ENCODE measurements around the gene ATXN1.
"Not testable (repeated sequence)": the region's sequence is repeated elsewhere in the genome, so short reads cannot be mapped to it uniquely, and the experiment has no call there.

ATXN1 gene

DNA sequence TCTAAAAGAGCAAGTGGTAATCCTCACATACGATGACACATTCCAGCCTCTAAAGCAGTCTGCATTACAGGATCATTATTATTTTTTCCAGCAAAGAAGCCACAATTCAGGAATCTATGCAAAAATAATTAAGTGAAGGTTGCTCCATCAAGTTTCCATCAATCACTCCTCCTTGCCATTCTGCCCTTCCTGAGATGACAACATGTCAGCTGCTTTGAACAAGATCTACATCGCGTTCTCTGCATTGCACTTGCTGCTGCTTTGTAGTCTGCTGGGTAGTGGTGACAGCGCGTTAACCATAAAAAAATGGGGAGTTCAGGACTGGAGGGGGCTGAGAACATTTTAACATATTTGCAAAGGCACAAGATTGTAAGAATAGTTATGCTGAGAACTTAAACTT is 375.2 kb downstream of the ATXN1 start:
- Mint-ChIP-seq H3K4me3 (no peak overlapping the region), H3K4me1 (peaks cover 5% of the 10 kb centered on the region), H3K27me3 (no peaks in the 10 kb centered on the region), H3K27ac (no peak overlapping the region), H3K9me3 (no peaks in the 10 kb centered on the region)
- ATAC-seq (no peak), DNase-seq (no peak)

DNA sequence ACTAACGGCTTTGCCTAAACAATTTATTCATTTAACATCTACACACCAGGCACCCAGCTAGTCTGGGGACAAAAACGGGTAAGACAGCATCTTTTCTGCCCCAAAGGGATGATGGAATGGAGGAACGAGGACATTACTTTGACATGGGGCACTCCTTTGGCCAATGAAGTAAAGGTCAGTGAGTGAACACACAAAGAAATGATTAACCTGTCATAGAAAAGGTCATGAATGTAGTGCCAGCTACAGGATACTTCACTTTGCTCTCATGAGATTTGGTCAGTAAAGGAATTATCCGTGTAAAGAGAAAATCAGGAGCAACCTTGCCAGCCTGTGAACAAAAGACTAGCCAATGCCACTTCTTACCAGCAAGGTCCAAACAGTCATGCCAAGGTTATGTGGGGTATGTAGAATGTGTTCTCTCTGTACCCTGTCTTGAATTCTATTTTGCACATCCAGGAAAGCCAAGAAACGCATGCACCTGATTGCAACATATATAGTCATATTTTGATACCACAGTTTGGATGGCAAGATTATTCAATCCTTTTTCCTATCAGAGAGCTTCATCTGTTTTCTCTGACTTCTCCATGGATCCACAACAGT is 377.6 kb downstream of the ATXN1 start:
- ATAC-seq (no peak), DNase-seq (no peak)
- Mint-ChIP-seq H3K4me3 (no peak overlapping the region), H3K9me3 (no peaks in the 10 kb centered on the region), H3K4me1 (peaks cover 5% of the 10 kb centered on the region), H3K27ac (no peak overlapping the region), H3K27me3 (no peaks in the 10 kb centered on the region)

DNA sequence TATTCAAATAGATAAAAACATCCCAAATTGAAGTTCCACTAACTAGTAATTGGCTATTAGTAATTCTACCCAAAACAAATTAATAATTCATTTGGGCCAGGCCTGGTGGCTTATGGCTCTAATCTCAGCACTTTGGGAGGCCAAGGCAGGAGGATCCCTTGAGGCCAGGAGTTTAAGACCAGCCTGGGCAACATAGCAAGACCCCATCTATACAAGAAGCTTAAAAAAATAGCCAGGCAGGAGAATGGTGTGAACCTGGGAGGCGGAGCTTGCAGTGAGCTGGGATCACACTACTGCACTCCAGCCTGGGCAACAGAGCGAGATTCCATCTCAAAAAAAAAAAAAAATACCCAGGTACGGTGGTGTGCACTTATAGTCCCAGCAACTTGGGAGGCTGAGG is 379.3 kb downstream of the ATXN1 start:
- H3K4me1 Mint-ChIP-seq, H3K27ac Mint-ChIP-seq, ATAC-seq, DNase-seq, H3K4me3 Mint-ChIP-seq, H3K9me3 Mint-ChIP-seq, H3K27me3 Mint-ChIP-seq: not testable (repeated sequence)

DNA sequence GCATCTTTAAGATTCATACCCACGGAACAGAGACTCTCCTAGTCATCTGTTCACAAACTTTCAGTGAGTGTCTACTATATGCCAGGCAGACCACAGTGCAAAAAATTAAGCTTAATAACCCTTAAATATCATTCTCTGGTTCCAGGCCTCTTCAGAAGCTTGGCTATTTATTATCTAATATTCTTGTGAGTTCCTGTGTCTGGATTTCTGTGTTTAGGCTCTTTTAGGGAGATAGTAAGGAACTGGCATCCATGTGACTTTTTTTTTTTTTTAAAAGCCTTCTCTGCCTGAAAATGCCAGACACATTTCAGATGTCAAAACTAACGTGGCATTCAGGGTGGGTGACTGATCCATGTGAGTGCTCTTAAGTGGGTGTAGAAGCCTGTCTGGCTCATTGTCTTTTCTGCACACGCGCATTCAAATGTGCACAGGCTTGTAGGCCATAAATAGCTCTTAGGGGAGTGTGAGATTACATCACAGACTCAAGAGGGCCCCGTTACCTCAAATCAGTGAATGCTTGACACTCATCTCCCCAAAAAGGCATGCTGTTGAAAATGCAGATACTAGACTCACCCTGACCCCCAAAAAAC is 380.9 kb downstream of the ATXN1 start:
- H3K4me3 Mint-ChIP-seq, result no peak overlapping the region
- no peaks in the 10 kb centered on the region for H3K27me3 Mint-ChIP-seq
- ATAC-seq, result no peak
- H3K9me3 Mint-ChIP-seq, result no peaks in the 10 kb centered on the region
- no peak overlapping the region for H3K27ac Mint-ChIP-seq
- DNase-seq, result no peak
- peaks cover 10% of the 10 kb centered on the region for H3K4me1 Mint-ChIP-seq

- H3K4me1 Mint-ChIP-seq, result peaks cover 21% of the 10 kb centered on the region
- H3K9me3 Mint-ChIP-seq, H3K27ac Mint-ChIP-seq, H3K27me3 Mint-ChIP-seq, ATAC-seq, DNase-seq, H3K4me3 Mint-ChIP-seq: not testable (repeated sequence)
These were observed 382.9 kb downstream of the ATXN1 start for GRCh38 chr6:16378360-16378759.

DNA sequence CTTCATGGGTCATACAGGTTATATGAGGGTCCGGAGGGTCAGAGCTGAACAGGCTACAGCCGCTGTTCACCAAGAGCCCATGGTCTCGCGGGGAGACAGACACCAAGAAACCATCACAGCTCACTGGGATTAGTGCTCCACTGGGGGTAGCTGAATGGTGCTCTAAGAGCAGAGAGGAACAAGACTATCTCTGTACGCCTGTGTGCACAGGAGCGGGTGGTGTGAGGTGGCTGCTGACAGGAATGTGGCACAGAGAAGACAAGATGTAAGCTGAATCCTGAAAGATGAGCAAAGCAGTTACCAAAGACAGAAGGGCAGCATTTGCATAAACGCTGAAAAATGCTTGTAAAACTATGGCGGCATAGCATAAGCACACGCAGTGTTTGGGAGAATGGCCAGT is 383.8 kb downstream of the ATXN1 start:
- ATAC-seq (no peak), DNase-seq (no peak)
- no peak overlapping the region for H3K27ac Mint-ChIP-seq
- peaks cover 21% of the 10 kb centered on the region for H3K4me1 Mint-ChIP-seq
- no peak overlapping the region for H3K4me3 Mint-ChIP-seq
- no peaks in the 10 kb centered on the region for H3K27me3 Mint-ChIP-seq
- no peaks in the 10 kb centered on the region for H3K9me3 Mint-ChIP-seq

DNA sequence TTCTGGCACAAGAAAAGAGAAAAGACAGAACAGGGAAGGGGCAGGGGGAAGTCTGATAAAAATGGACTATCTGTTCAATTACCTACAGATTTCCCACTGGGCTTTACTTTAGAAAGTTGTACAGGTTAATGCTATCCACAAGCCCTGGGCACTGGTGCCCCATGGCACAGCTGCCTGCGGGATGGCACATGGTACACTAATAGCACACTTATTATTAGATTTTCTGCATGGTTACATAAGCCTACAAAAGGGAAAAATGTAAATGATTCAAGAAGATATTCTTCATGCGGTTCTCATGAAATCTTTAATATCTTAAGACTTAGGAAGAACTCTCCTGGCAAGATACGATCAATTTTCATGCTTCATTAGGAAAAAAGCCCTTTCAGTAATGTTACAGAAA is 385.4 kb downstream of the ATXN1 start:
- H3K27me3 Mint-ChIP-seq, result no peaks in the 10 kb centered on the region

GRCh38 chr6:16375206-16375605 is 386.1 kb downstream of the ATXN1 start:
- no peak for DNase-seq
- H3K4me3 Mint-ChIP-seq, result no peak overlapping the region
- H3K27ac Mint-ChIP-seq, result no peak overlapping the region

More for the DNA sequence above, 385.4 kb downstream of the ATXN1 start:
- Mint-ChIP-seq H3K4me1 (peaks cover 21% of the 10 kb centered on the region), H3K9me3 (no peaks in the 10 kb centered on the region), H3K27ac (peak overlapping the region in 1 of 2 donors; percentile 73), H3K4me3 (no peak overlapping the region)
- ATAC-seq (no peak), DNase-seq (no peak)

DNA sequence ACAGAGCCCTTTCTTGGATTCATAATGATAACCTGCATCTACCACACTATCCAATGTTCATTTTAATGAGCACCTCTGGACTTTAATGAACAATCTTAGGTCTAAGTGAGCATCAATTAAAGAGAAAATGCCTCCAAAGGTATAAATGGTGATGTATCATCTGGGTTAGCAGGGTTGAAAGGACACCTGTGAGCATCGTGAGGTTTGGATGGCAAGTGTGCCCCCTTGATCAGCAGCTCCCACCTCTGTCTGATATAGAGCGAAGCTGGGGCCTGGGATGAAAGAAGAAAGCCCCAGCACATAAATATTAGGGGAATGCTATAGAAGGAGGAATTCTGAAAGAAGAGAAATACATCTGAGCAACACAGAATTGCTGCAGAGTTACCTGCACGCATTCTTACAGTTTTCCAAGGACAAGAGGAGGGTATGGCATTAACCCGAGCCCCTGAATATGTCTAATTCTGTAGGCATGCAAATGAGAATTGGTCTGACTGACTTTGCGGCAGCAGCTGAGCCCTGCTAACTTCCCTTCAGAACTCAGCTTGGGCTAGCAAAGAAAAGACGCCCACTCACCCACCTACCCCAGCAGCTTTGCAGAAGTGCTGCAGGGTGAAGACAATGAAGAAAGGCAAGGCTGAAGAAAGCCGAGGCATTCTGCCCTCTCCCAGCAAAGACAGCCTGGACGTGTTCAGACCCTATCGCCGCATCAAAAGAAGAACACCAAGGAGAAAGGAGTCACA is 386.6 kb downstream of the ATXN1 start:
- H3K27ac Mint-ChIP-seq, result no peak overlapping the region
- DNase-seq, result no peak
- H3K4me3 Mint-ChIP-seq, result no peak overlapping the region
- H3K4me1 Mint-ChIP-seq, result peaks cover 21% of the 10 kb centered on the region
- no peaks in the 10 kb centered on the region for H3K27me3 Mint-ChIP-seq
- no peaks in the 10 kb centered on the region for H3K9me3 Mint-ChIP-seq
- no peak for ATAC-seq

More at GRCh38 chr6:16375206-16375605, 386.1 kb downstream of the ATXN1 start:
- H3K4me1 Mint-ChIP-seq, result peaks cover 21% of the 10 kb centered on the region
- no peaks in the 10 kb centered on the region for H3K27me3 Mint-ChIP-seq
- H3K9me3 Mint-ChIP-seq, result no peaks in the 10 kb centered on the region
- no peak for ATAC-seq

GRCh38 chr6:16374016-16374415 is 387.2 kb downstream of the ATXN1 start:
- no peak for ATAC-seq
- Mint-ChIP-seq H3K4me1 (peaks cover 21% of the 10 kb centered on the region), H3K27ac (no peak overlapping the region), H3K27me3 (no peaks in the 10 kb centered on the region), H3K4me3 (no peak overlapping the region), H3K9me3 (no peaks in the 10 kb centered on the region)
- no peak for DNase-seq

DNA sequence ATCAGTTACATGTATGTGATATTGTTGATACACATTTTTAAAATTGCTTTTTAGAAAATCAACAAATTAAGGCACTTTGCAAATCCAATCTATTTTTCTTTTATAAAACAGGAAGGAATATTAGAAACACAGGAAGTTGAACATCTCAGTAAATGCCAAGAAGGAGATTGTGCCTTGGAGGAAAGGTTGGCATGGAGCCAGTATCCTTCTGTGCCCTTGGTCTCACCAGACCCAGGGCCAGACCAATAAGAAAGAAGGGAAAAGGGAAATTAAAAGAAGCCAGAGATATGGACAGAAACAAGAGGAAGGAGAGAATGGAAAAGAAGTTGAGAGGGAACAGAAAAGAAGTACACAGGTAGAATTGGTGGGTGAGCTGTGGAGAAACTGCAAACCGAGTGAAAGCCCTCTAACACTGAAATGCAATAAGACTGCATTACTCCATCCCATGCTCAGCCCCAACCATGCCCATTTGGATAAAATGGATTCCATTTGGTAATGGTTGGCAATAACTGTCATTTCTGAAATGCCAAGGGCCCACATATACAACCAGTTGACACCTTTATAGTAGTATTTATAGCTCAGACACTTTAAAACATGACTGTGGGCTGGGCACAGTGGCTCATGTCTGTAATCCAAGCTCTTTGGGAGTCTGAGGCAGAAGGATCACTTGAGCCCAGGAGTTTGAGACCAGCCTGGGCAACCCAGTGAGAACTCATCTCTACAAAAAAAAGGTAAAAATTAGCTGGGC is 389.1 kb downstream of the ATXN1 start:
- no peaks in the 10 kb centered on the region for H3K9me3 Mint-ChIP-seq
- H3K4me1 Mint-ChIP-seq, result peaks cover 21% of the 10 kb centered on the region
- ATAC-seq (no peak), DNase-seq (no peak)
- H3K27me3 Mint-ChIP-seq, result no peaks in the 10 kb centered on the region
- no peak overlapping the region for H3K4me3 Mint-ChIP-seq
- no peak overlapping the region for H3K27ac Mint-ChIP-seq

- Mint-ChIP-seq H3K27ac (no peak overlapping the region), H3K9me3 (no peaks in the 10 kb centered on the region), H3K4me1 (peaks cover 21% of the 10 kb centered on the region), H3K4me3 (no peak overlapping the region), H3K27me3 (no peaks in the 10 kb centered on the region)
- ATAC-seq (no peak), DNase-seq (no peak)
These were observed 389.9 kb downstream of the ATXN1 start for GRCh38 chr6:16371401-16371800.

GRCh38 chr6:16370943-16371342 is 390.3 kb downstream of the ATXN1 start:
- ATAC-seq, result no peak
- H3K9me3 Mint-ChIP-seq, result no peaks in the 10 kb centered on the region
- peaks cover 17% of the 10 kb centered on the region for H3K4me1 Mint-ChIP-seq
- DNase-seq, result no peak
- no peaks in the 10 kb centered on the region for H3K27me3 Mint-ChIP-seq
- H3K4me3 Mint-ChIP-seq, result no peak overlapping the region
- no peak overlapping the region for H3K27ac Mint-ChIP-seq

- no peak overlapping the region for H3K4me3 Mint-ChIP-seq
- ATAC-seq, result no peak
- H3K9me3 Mint-ChIP-seq, result no peaks in the 10 kb centered on the region
- H3K27me3 Mint-ChIP-seq, result no peaks in the 10 kb centered on the region
- H3K4me1 Mint-ChIP-seq, result peaks cover 7% of the 10 kb centered on the region
- no peak overlapping the region for H3K27ac Mint-ChIP-seq
- no peak for DNase-seq
These were observed 391.3 kb downstream of the ATXN1 start for GRCh38 chr6:16369989-16370388.

DNA sequence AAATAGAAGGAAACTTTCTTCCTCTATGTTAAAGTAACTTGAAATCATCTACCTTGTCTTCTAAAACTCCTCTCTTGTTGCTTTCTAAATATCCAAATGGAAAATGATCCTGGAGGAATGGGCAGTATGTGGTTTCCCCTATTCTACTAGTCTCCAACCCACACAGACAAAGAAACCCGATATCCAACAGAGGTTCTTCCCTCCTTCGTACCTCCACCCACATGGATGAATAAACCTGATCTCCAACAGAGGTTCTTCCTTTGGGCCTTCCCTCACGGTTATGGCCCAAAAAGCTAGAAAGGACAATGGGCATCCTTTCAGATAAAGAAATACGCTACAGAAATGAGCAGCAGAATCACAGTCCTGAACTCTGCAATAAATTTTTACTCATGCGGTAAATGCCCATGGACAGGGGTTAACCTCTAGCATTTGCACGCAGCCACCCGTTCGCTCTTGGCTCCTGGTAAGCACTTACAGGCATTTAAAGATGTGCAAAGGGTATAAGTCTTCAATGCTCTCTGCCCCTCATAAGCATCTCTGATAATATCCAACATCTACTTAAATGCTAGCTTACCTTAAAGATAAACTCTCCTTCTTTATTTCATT is 392.0 kb downstream of the ATXN1 start:
- DNase-seq (no peak), ATAC-seq (no peak)
- Mint-ChIP-seq H3K4me3 (no peak overlapping the region), H3K4me1 (no peaks in the 10 kb centered on the region), H3K27me3 (no peaks in the 10 kb centered on the region), H3K27ac (no peak overlapping the region), H3K9me3 (no peaks in the 10 kb centered on the region)

All from stimulated activated naive CD8-positive, alpha-beta T cell treated with anti-CD3 and anti-CD28 coated beads, Interleukin-15, amount 100 ng/mL, for 72 hours (primary cell).